Measurements from ENCODE around the gene TSEN2. TPM values are rescaled to one million over a fixed set of nuclear protein-coding genes. Genes with fewer than 3 reads are reported as not detected.

TSEN2 gene
- polyA plus RNA-seq, 3 donors = 3.2 to 7.3 (median 3.9) TPM

GRCh38 chr3:12574131-12574530 is 89.9 kb downstream of the TSEN2 start:
- no peaks in the 10 kb centered on the region for H4K20me1 ChIP-seq (ENCODE audit: insufficient read depth, low read length)
- no peak overlapping the region for H3K27ac ChIP-seq (ENCODE audit: low read depth in 1 of 2, low read length in 2 of 2)
- Mint-ChIP-seq H3K9me3 (peaks cover 0 to 1% (median 0%) of the 10 kb centered on the region in 7 donors), H3K27me3 (ENCODE audit: low read depth in 3 of 3) (no peaks in the 10 kb centered on the region), H3K27ac (peak overlapping the region in 2 of 7 donors; percentile 1 to 58), H3K36me3 (peaks cover 82 to 99% of the 10 kb centered on the region in 2 donors), H3K4me3 (no peak overlapping the region), H3K4me1 (no peaks in the 10 kb centered on the region)
- 98% methylated on average over 6 of the region's 6 CpGs for WGBS (ENCODE audit: insufficient coverage)
- TF ChIP-seq, protein P1, sequence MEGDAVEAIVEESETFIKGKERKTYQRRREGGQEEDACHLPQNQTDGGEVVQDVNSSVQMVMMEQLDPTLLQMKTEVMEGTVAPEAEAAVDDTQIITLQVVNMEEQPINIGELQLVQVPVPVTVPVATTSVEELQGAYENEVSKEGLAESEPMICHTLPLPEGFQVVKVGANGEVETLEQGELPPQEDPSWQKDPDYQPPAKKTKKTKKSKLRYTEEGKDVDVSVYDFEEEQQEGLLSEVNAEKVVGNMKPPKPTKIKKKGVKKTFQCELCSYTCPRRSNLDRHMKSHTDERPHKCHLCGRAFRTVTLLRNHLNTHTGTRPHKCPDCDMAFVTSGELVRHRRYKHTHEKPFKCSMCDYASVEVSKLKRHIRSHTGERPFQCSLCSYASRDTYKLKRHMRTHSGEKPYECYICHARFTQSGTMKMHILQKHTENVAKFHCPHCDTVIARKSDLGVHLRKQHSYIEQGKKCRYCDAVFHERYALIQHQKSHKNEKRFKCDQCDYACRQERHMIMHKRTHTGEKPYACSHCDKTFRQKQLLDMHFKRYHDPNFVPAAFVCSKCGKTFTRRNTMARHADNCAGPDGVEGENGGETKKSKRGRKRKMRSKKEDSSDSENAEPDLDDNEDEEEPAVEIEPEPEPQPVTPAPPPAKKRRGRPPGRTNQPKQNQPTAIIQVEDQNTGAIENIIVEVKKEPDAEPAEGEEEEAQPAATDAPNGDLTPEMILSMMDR (IDR thresholded peaks at IDR 0.05) = no peak
- no peaks in the 10 kb centered on the region for H3K79me2 ChIP-seq (ENCODE audit: insufficient read depth, low read length)
- H3K4me1 ChIP-seq (ENCODE audit: control insufficient read depth in 1 of 2, insufficient read depth in 2 of 2, low read length in 2 of 2) = no peaks in the 10 kb centered on the region
- H3K4me3 ChIP-seq (replicated peaks in 1 of 3; ENCODE audit: low read depth in 2 of 3, low read length in 3 of 3) = no peak overlapping the region
- no peak overlapping the region for H3K9ac ChIP-seq (ENCODE audit: insufficient read depth, low read length, poor library complexity, severe bottlenecking)
- no peak overlapping the region for H3K4me2 ChIP-seq (replicated peaks; ENCODE audit: extremely low read depth, low read length, poor library complexity, severe bottlenecking)
- no peaks in the 10 kb centered on the region for H3K9me3 ChIP-seq (replicated peaks in 1 of 2; ENCODE audit: control insufficient read depth in 1 of 2, insufficient read depth in 1 of 2, low read length in 2 of 2)
- H3K36me3 ChIP-seq (replicated peaks in 1 of 2; ENCODE audit: control insufficient read depth in 1 of 2, insufficient read depth in 2 of 2, low read length in 2 of 2) = peaks cover 86 to 99% of the 10 kb centered on the region in 2 donors
- intact Hi-C loops (cut with micrococcal nuclease) = no loop called here
- no peak for DNase-seq
- H3K27me3 ChIP-seq (ENCODE audit: control insufficient read depth in 2 of 2, insufficient read depth in 2 of 2, low read length in 2 of 2) = no peaks in the 10 kb centered on the region
- no peak overlapping the region for H2AFZ ChIP-seq (ENCODE audit: insufficient read depth, low read depth, low read length, poor library complexity, severe bottlenecking)

DNA sequence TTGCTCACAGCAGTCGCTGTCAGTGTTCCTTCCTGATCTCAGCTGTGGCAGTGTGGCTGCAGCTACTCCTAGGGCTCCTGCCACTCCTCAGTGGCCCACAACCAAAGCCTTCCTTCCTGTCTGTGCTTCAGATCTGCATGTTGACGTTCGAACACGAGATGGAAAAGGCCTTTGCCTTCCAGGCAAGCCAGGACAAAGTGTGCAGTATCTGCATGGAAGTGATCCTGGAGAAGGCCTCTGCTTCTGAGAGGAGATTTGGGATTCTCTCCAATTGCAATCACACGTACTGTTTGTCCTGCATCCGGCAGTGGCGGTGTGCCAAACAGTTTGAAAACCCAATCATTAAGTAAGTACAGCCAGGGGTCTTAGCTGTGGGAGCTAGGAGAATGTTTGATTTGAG is 90.4 kb downstream of the TSEN2 start:
- Mint-ChIP-seq H3K4me3 (no peak overlapping the region), H3K36me3 (peaks cover 84 to 99% of the 10 kb centered on the region in 2 donors), H3K4me1 (peaks cover 4% of the 10 kb centered on the region), H3K9me3 (peaks cover 0 to 1% (median 0%) of the 10 kb centered on the region in 7 donors), H3K27ac (peak overlapping the region in 1 of 7 donors; percentile 1), H3K27me3 (ENCODE audit: low read depth in 3 of 3) (no peaks in the 10 kb centered on the region)
- Histone ChIP-seq H3K4me1 (ENCODE audit: control insufficient read depth in 1 of 2, insufficient read depth in 2 of 2, low read length in 2 of 2) (no peaks in the 10 kb centered on the region), H4K20me1 (ENCODE audit: insufficient read depth, low read length) (no peaks in the 10 kb centered on the region), H3K9me3 (replicated peaks in 1 of 2; ENCODE audit: control insufficient read depth in 1 of 2, insufficient read depth in 1 of 2, low read length in 2 of 2) (no peaks in the 10 kb centered on the region), H3K27me3 (ENCODE audit: control insufficient read depth in 2 of 2, insufficient read depth in 2 of 2, low read length in 2 of 2) (no peaks in the 10 kb centered on the region), H3K36me3 (replicated peaks in 1 of 2; ENCODE audit: control insufficient read depth in 1 of 2, insufficient read depth in 2 of 2, low read length in 2 of 2) (peaks cover 86 to 99% of the 10 kb centered on the region in 2 donors), H3K9ac (ENCODE audit: insufficient read depth, low read length, poor library complexity, severe bottlenecking) (no peak overlapping the region), H3K79me2 (ENCODE audit: insufficient read depth, low read length) (no peaks in the 10 kb centered on the region), H2AFZ (ENCODE audit: insufficient read depth, low read depth, low read length, poor library complexity, severe bottlenecking) (no peak overlapping the region), H3K4me2 (replicated peaks; ENCODE audit: extremely low read depth, low read length, poor library complexity, severe bottlenecking) (no peak overlapping the region), H3K27ac (ENCODE audit: low read depth in 1 of 2, low read length in 2 of 2) (no peak overlapping the region), H3K4me3 (replicated peaks in 1 of 3; ENCODE audit: low read depth in 2 of 3, low read length in 3 of 3) (no peak overlapping the region)
- 59% methylated on average over 4 of the region's 7 CpGs for WGBS (ENCODE audit: insufficient coverage)
- DNase-seq = no peak
- TF ChIP-seq, protein P1 (IDR thresholded peaks at IDR 0.05) = no peak
- intact Hi-C loops (cut with micrococcal nuclease) = no loop called here

Data from CD14-positive monocyte (primary cell).